Pons (tissue), 1 donor: ENCODE measurements around the gene NEGR1.

ENCODE experiments used
- DNase-seq: peaks from one replicate; pipeline ENCODE4 v3.0.0-alpha.2; 2016; ENCODE audit warnings: low spot score

Gene NEGR1

GRCh38 chr1:71778940-71779339 lies 503.4 kb downstream of the NEGR1 start:
- DNase-seq, result no peak

- DNase-seq, result no peak
Measured at GRCh38 chr1:71777094-71777493, 505.2 kb downstream of the NEGR1 start.

DNA sequence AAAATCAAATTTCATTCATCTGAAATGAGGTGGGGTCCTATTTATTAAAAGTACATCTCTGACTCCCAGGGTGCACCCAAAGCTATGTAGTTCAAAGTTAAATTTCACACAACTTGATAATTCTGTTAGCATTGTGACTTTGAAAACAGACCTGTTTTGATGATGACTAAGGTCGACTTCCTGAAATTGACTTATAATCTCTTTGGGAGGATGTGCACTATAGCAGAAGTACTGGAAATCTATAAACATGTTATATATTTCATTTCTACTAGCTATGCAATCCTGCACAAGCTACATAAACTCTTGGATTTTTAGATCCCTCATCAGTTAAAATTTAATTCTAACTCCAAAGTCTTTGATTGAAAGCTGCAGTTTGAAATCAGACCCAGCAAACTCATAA lies 507.6 kb downstream of the NEGR1 start:
- DNase-seq, result no peak

GRCh38 chr1:71770121-71770520 lies 512.2 kb downstream of the NEGR1 start:
- no peak for DNase-seq

DNA sequence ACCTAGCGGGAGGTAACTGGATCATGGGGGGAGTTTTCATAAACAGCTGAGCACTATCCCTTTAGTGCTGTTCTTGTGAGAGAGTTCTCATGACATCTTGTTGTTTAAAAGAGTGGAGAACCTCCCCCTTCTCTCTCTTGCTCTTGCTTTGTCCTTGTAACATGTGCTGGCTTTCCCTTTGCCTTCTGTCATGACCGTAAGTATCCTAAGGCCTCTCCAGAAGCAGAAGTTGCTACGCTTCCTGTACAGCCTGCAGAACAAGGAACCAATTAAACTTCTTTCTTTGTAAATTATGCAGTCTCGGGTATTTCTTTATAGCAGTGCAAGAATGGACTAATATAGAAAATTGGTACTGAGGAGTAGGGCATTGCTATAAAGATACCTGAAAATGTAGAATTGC lies 515.6 kb downstream of the NEGR1 start:
- no peak for DNase-seq

- DNase-seq, result no peak
Measured at GRCh38 chr1:71762514-71763255, 519.7 kb downstream of the NEGR1 start.

- no peak for DNase-seq
Measured at GRCh38 chr1:71755441-71755840, 526.9 kb downstream of the NEGR1 start.

GRCh38 chr1:71753746-71754145 lies 528.6 kb downstream of the NEGR1 start:
- no peak for DNase-seq

DNA sequence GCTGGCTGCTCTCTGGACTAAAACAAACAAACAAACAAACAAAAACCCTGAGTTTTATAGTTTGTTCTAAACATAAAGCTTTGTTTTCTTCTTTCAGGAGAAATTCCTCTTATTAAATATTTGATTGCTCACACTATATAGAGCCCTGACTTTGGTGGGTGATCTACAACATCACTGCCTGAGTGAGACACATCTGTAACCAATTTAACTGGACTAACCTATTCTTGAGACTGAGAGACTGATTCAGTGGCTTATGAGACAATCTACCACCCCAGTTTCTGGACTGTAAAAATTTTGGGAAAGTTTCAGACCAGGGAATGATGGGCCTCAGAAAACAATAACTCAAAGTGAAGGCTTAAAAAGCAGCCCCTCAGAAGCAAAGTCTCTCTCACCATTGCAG lies 537.0 kb downstream of the NEGR1 start:
- no peak for DNase-seq

GRCh38 chr1:71743862-71744261 lies 538.5 kb downstream of the NEGR1 start:
- DNase-seq, result no peak

- DNase-seq, result no peak
Measured at GRCh38 chr1:71738910-71739309, 543.4 kb downstream of the NEGR1 start.

- no peak for DNase-seq
Measured at GRCh38 chr1:71738256-71738655, 544.1 kb downstream of the NEGR1 start.

- peak; percentile 3 for DNase-seq
Measured at GRCh38 chr1:71737768-71738167, 544.6 kb downstream of the NEGR1 start.

DNA sequence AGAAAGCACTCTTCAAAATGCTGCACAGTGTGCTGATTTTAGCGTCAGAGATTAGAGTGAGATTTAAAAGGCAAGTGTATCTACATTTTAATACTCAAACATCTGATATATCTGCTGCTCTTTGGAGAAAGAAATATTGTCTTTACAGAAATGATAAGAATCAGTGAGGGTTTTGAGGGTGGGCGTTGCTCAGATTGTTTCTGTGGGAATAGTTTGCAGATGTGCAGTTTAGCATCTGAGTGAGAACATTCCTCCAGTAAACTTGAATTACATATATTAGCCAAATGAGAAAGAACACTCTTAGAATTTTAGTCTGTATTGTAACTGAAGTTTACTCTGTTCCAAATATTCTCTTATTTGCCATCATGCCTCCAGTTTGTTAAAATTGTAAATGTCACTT lies 549.2 kb downstream of the NEGR1 start:
- no peak for DNase-seq

DNA sequence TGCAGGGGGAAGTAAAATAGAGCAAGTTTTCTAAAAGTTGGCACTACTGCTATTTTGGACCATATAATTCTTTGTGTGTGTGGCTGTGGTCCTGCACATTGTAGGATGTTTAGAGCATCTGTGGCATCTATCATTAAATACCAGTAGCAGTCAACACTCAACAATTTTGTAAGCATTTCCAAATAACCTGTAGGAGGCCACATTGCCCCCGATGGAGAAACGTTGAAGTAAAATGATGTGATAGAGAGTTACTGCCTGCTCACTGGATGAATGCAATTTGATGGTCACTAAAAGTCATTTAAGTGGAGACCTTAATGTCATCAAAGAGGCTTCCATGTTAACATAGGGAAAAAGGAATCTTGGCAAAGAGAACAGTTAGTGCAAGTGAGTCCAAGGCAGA lies 560.8 kb downstream of the NEGR1 start:
- no peak for DNase-seq

- DNase-seq, result no peak
Measured at GRCh38 chr1:71719330-71719729, 563.0 kb downstream of the NEGR1 start.

DNA sequence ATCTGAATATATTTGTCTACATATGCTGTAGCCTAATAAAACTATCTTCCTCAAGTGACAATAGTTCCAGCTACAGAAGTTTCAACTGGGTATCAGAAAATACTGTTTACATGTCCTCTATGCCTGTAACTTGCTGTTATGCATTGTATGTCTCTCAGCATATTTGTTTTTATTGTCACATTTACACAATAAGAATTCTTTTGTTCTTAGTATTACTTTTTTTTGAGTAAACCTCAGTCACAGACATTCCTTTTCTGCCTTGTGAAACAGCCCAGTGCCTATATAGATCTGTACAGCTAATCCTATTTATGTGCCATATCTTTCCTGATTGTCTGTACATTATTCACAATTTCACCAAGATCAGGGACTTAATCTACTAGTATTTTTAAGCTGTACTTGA lies 565.2 kb downstream of the NEGR1 start:
- no peak for DNase-seq

DNA sequence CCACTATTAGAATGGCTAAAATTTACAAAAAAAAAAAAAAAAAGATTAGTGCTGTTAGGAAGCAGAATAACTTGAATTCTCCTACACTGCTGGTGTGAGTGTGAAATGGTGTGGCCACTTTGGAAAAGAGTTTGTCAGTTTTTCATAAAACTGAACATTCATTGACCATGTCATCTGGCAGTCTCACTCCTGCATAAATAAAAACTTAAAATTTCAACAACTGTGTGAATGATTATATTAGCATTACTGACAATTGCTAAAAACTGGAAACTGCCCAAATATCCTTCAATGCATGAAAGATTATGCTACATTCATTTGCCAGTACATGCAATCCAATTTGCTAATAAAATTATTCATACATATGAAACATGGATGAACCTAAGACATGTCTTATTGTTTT lies 570.9 kb downstream of the NEGR1 start:
- no peak for DNase-seq

DNA sequence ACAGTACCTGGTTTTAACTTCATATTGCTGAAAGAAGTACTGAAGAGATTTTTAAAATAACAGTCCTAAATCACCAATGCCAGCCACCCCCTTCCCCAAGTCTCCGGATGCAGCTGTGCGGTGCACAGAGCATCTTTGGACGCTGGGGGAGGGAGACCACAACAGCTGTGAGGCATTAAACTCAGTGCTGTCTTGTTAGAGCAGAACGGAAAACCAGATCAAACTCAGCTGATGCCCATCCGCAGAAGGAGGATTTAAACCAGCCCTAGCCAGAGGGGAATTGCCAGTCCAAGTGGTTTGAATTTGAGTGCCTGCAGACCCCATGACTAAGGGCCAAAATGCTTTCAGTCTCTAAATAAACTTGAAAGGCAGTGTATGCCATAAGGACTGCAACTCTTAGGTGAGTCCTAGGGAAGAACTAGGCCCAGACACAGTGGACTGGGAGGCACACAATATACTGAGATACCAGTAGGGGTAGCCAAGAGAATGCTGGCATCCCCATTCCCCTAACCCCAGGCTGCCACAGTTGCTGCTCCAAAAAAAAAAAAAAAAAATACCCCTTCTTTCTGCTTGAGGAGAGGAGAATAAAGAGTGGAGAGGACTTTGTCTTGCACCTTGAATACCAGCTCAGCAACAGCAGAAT lies 576.2 kb downstream of the NEGR1 start:
- DNase-seq, result no peak

DNA sequence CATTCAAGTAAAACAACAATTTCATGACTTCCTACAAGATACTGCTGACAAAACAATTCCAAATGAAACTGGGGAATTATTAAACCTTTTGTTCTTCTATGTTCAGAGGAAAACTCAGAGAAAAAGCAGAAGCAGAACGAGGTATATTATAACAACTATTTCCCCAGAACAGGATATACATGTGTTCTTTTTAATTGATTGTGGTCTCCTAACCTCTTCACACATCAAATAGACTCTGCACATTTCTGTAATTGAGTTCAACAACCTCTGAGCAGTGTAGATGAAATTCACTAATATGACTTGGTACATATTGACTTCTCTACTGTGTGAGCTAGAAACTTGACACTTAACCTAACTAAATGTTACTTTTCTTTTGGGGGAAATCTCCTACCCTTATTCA lies 584.2 kb downstream of the NEGR1 start:
- no peak for DNase-seq

DNA sequence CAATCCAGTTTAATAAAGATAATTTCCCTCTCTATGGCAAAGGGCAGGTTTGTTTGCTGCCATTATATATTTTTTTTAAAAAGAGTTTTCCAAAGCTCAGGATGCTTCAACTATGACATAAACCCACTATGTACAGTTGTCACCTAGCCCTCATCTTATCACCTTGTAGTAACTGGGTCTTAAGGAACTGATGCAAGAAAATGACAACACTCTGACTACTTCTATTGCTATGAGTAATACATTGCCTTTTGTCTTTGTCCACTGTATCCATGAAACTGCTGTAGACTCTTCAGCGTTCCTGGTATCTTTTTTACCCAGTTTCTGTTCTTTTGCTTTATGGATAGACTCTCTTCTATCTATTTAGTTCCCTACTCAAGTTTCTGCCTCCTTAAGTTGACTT lies 586.5 kb downstream of the NEGR1 start:
- DNase-seq, result no peak

GRCh38 chr1:71695084-71695483 lies 587.3 kb downstream of the NEGR1 start:
- DNase-seq, result no peak

- DNase-seq, result no peak
Measured at GRCh38 chr1:71693581-71693980, 588.8 kb downstream of the NEGR1 start.

GRCh38 chr1:71689635-71690034 lies 592.7 kb downstream of the NEGR1 start:
- DNase-seq, result no peak
